ENCODE measurements around the gene HTR4.
"Not testable (repeated sequence)": the region's sequence is repeated elsewhere in the genome, so short reads cannot be mapped to it uniquely, and the experiment has no call there.

The HTR4 gene

GRCh38 chr5:148653836-148654781 is at the start of gene HTR4:
Gene HTR4, minus strand, starts transcription at chr5:148654527. Its CDS starts 17,513 bp downstream, at chr5:148637014.
- no peak for DNase-seq

GRCh38 chr5:148702019-148702596 is 47.8 kb upstream of the HTR4 start:
- no peak for DNase-seq

GRCh38 chr5:148699028-148699427 is 44.7 kb upstream of the HTR4 start:
- no peak for DNase-seq

GRCh38 chr5:148697809-148698196 is 43.5 kb upstream of the HTR4 start:
- no peak for DNase-seq

- DNase-seq, result no peak
These were observed 43.0 kb upstream of the HTR4 start for GRCh38 chr5:148697180-148697808.

GRCh38 chr5:148696187-148697036 is 42.1 kb upstream of the HTR4 start:
- no peak for DNase-seq

- DNase-seq, result no peak
These were observed 36.6 kb upstream of the HTR4 start for GRCh38 chr5:148690945-148691344.

- no peak for DNase-seq
These were observed 34.5 kb upstream of the HTR4 start for GRCh38 chr5:148688787-148689186.

- no peak for DNase-seq
These were observed 33.5 kb upstream of the HTR4 start for GRCh38 chr5:148687871-148688270.

GRCh38 chr5:148687427-148687826 is 33.1 kb upstream of the HTR4 start:
- DNase-seq, result no peak

- no peak for DNase-seq
These were observed 32.3 kb upstream of the HTR4 start for GRCh38 chr5:148686660-148687059.

GRCh38 chr5:148685520-148686134 is 31.3 kb upstream of the HTR4 start:
- DNase-seq, result no peak

- DNase-seq, result no peak
These were observed 30.2 kb upstream of the HTR4 start for GRCh38 chr5:148684528-148684927.

GRCh38 chr5:148683651-148684050 is 29.3 kb upstream of the HTR4 start:
- DNase-seq, result no peak

GRCh38 chr5:148682058-148683026 is 28.0 kb upstream of the HTR4 start:
- DNase-seq, result no peak

GRCh38 chr5:148681157-148682057 is 27.1 kb upstream of the HTR4 start:
- no peak for DNase-seq

- DNase-seq, result not testable (repeated sequence)
These were observed 19.4 kb upstream of the HTR4 start for GRCh38 chr5:148673704-148674103.

GRCh38 chr5:148666353-148666752 is 12.0 kb upstream of the HTR4 start:
- DNase-seq, result no peak

- DNase-seq, result no peak
These were observed 11.1 kb upstream of the HTR4 start for GRCh38 chr5:148665431-148665830.

- DNase-seq, result no peak
These were observed 9.2 kb upstream of the HTR4 start for GRCh38 chr5:148663509-148663908.

Measured in activated gamma-delta T cell treated with Interleukin-2 at 50 U/mL for 16 hours (primary cell).